ENCODE measurements around the gene OLFML1. TPM values are rescaled to one million over a fixed set of nuclear protein-coding genes. Genes with fewer than 3 reads are reported as not detected.

The OLFML1 gene
- total and polyA plus RNA-seq, 2 of the 13 experiments (the other 11 are each of a cell fraction or from before 2014, with no cell fraction given): 0.89 to 0.90 TPM

DNA sequence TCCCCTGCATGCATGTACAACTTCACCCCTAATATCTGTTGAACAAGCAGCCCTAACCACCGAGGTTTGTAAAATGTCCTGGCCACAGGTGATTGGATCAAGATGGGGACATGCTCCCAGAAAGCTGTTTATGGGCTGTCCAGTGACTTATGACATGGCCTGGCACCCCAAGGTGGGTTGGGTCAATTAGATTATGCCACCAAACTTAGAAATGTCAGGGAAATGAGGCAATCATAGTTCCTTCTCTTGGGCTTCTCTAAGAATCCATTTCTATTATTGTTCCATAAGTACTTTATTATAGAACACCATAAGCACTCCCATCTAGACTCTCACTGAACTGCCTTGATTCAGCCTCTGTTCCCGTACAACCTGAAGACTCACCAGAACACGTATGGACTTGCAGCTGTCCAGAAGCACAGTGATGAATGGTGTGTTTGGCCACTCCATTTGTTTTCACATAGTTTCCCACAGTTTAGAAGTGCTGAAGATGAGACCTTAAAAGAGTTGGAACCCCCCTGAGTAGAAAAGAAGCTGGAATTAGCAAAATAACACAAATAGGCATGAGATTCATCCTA, 45.5 kb upstream of the OLFML1 start (continued):
- no peak for TF ChIP-seq ZNF232 (CRISPR knock-in tag; IDR thresholded peaks at IDR 0.05; ENCODE audit: borderline replicate concordance)
- TF ChIP-seq GPN1 (CRISPR knock-in tag; IDR thresholded peaks at IDR 0.05; ENCODE audit: borderline replicate concordance): no peak
- TF ChIP-seq, protein P1, sequence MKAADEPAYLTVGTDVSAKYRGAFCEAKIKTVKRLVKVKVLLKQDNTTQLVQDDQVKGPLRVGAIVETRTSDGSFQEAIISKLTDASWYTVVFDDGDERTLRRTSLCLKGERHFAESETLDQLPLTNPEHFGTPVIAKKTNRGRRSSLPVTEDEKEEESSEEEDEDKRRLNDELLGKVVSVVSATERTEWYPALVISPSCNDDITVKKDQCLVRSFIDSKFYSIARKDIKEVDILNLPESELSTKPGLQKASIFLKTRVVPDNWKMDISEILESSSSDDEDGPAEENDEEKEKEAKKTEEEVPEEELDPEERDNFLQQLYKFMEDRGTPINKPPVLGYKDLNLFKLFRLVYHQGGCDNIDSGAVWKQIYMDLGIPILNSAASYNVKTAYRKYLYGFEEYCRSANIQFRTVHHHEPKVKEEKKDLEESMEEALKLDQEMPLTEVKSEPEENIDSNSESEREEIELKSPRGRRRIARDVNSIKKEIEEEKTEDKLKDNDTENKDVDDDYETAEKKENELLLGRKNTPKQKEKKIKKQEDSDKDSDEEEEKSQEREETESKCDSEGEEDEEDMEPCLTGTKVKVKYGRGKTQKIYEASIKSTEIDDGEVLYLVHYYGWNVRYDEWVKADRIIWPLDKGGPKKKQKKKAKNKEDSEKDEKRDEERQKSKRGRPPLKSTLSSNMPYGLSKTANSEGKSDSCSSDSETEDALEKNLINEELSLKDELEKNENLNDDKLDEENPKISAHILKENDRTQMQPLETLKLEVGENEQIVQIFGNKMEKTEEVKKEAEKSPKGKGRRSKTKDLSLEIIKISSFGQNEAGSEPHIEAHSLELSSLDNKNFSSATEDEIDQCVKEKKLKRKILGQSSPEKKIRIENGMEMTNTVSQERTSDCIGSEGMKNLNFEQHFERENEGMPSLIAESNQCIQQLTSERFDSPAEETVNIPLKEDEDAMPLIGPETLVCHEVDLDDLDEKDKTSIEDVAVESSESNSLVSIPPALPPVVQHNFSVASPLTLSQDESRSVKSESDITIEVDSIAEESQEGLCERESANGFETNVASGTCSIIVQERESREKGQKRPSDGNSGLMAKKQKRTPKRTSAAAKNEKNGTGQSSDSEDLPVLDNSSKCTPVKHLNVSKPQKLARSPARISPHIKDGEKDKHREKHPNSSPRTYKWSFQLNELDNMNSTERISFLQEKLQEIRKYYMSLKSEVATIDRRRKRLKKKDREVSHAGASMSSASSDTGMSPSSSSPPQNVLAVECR (CRISPR knock-in tag; IDR thresholded peaks at IDR 0.05; ENCODE audit: borderline replicate concordance): no peak
- TF ChIP-seq, protein P2, sequence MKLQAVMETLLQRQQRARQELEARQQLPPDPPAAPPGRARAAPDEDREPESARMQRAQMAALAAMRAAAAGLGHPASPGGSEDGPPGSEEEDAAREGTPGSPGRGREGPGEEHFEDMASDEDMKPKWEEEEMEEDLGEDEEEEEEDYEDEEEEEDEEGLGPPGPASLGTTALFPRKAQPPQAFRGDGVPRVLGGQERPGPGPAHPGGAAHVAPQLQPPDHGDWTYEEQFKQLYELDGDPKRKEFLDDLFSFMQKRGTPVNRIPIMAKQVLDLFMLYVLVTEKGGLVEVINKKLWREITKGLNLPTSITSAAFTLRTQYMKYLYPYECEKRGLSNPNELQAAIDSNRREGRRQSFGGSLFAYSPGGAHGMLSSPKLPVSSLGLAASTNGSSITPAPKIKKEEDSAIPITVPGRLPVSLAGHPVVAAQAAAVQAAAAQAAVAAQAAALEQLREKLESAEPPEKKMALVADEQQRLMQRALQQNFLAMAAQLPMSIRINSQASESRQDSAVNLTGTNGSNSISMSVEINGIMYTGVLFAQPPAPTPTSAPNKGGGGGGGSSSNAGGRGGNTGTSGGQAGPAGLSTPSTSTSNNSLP (IDR thresholded peaks at IDR 0.05; ENCODE audit: low read depth, low read length): no peak
- no peak for TF ChIP-seq ZNF143 (CRISPR knock-in tag; IDR thresholded peaks at IDR 0.05)
- TF ChIP-seq ZNF138 (CRISPR knock-in tag; IDR thresholded peaks at IDR 0.05; ENCODE audit: low read depth): no peak
- no peak for TF ChIP-seq ZNF577 (CRISPR knock-in tag; IDR thresholded peaks at IDR 0.05; ENCODE audit: borderline replicate concordance, low read depth)
- TF ChIP-seq RNF2 (conservative IDR thresholded peaks at IDR 0.05; ENCODE audit: low read depth): no peak

Data from HepG2 (cell line).